Fibroblast of skin of back (primary cell): ENCODE results near the gene POU3F3. TPM values are rescaled to one million over a fixed set of nuclear protein-coding genes. Genes with fewer than 3 reads are reported as not detected.

ENCODE experiments used
- DNase-seq: peaks from one replicate; pipeline ENCODE4 v3.0.0-alpha.2; 2013
- polyA plus RNA-seq, 2 experiments: library from polyadenylated mRNA; unstranded; fragments of 120-200 nt; gene quantifications; one replicate each; pipeline ENCODE4 v1.2.1, GENCODE V29; 2013; ENCODE audit not compliant: insufficient read length in 2 of 2

Gene POU3F3
- polyA plus RNA-seq (2013, experiment 1 of 2; ENCODE audit: insufficient read length), result 0.66 TPM
- 0.77 TPM for polyA plus RNA-seq (2013, experiment 2 of 2; ENCODE audit: insufficient read length)

DNA sequence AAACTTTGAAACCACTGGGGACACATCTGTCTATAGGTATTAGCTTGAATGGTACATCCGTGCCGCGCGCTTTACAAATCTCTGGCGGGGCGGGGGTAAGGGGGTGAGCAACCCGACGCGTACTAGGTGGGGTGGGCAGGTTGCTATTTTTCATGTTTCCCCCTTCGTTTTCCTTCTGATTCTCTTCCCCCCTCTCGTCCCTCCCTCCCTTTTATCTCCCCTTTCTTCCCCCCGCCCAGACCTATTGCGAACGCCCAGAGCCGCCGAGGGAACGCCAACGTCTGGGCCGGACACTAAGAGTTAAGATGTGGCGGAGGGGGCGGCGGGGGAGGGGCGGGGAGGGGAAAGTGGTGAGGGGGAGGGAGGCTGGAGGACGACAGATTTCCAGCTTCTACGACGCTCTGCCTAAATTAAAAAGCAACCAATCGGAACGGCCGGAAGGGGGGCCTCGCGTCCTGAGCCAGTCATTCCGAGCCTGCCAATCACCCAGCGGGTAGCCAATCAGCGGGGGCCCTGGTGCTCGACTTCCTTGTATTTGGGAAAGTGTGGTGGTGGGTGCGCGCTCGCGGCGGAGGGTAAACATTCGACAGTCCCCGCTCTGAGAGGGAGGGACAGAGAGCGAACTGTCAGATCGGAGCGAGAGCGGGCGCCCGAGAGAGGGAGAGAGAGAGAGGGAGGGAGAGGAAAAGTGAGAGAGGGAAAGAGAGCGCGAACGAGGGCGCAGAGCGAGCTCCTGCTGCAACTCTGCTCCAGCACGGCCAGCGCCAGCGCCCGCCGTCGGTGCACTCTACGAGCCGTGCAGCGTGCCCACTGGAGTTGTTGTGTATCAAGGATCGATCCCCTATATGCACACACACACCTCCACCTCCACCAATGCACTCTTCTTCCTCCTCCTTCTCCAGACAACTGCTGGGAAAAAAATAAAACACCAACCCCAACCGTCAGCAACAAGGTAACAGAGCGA is at the start of gene POU3F3:
Gene POU3F3 (plus strand): TSS at position 582 of the 964 bp plus-strand sequence. CDS start 1,396 bp downstream, outside the sequence.
- peak; percentile 90 for DNase-seq

- DNase-seq, result no peak
Observed at GRCh38 chr2:104804148-104804890, 49.6 kb upstream of the POU3F3 start.

- DNase-seq, result peak; percentile 43
Observed at GRCh38 chr2:104812286-104812685, 41.6 kb upstream of the POU3F3 start.

DNA sequence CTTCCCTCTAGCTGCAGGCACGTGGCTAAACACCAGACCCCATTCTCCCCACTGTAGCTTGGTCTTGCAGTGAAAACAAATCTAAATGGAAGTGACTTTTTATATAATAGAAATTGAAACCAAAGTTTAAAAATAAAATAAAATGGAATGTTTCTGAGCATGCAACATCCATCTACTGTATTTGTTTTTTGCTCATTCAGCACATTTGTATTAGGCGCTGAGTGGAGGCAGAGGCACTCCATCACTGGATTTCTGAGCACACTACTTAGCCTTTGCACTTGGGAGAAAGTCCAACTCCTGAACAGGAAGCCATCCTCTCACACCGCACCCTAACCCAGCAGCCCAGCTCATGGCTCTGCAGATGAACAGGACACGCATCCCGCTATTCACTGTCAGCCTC is 37.8 kb upstream of the POU3F3 start:
- no peak for DNase-seq

DNA sequence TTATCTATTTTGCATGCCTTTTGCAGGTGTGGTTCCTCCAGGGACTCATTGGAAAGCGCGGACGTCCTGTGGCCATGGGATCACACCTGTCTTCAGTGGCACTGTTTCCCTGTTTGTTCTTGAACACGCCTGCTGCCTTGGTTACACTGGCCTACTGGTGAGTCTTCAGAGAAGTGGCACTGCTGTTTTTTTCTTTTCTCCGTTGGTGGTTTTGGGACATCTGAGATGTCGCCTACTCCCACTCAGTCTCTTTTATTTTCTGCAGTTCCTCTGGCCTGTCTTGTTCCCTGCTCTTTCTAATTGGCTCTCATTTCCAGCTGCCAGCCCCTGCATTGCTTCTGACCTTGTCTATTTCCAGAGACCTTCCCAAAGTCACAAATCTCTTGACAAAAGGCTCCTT is 35.7 kb upstream of the POU3F3 start:
- no peak for DNase-seq

DNA sequence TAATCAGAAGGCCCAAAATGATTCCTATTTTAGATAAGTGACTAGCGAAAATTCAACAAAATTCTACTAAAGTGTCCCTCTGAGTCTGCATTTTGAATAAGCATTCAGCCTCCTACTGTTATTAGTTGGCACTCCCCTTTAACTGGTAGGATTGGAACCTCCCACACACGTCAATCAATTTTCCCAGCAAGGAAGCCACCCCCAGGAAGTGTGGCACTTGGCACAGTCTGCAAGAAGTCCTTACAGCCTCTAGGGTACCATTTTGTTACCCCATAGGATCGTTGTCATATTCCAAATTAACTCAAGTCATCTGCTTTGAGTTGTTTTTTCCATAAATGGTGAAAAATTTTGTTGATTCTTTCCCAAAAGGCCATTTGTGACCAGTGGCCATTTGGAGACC is 33.8 kb upstream of the POU3F3 start:
- DNase-seq, result no peak

GRCh38 chr2:104825124-104825865 is 28.6 kb upstream of the POU3F3 start:
- peak; percentile 67 for DNase-seq

DNA sequence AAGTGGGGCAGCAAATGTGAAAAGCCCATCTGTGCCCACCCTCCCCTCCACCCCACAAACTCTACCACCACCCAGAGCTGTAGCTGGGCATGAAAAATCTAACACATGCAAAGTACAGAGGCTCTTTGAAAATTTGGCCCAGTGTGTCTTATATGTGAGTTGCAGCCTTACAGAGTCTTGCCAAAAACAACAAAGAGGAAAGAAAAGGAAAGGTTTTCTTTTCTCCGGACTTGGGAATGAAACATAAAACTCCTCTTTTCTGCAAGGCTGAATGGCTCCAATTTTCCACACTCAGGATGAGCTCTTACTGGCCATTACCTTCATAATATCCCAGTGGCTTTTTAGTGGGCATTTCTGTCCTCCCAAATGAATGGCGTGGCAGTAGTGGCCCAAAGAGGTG is 27.9 kb upstream of the POU3F3 start:
- DNase-seq, result peak; percentile 30

DNA sequence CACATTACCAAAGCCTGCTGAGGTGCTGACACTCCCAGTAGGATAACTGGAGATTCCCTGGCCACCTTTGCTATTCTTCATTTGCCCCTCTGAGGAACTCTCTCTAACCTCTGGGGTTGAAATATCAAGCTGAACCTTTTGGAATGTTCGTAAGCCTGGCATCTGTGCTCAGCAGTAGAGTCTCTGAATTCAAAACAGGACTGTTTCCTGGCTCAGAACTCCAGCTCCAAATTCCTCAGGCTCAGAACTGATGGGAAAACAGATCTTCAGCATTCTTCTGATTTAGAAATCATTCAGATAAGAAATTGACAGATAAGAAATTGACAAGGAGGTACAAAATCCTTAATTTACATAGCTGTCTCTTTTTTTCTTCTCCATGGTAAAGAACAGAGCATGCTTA is 22.2 kb upstream of the POU3F3 start:
- no peak for DNase-seq

DNA sequence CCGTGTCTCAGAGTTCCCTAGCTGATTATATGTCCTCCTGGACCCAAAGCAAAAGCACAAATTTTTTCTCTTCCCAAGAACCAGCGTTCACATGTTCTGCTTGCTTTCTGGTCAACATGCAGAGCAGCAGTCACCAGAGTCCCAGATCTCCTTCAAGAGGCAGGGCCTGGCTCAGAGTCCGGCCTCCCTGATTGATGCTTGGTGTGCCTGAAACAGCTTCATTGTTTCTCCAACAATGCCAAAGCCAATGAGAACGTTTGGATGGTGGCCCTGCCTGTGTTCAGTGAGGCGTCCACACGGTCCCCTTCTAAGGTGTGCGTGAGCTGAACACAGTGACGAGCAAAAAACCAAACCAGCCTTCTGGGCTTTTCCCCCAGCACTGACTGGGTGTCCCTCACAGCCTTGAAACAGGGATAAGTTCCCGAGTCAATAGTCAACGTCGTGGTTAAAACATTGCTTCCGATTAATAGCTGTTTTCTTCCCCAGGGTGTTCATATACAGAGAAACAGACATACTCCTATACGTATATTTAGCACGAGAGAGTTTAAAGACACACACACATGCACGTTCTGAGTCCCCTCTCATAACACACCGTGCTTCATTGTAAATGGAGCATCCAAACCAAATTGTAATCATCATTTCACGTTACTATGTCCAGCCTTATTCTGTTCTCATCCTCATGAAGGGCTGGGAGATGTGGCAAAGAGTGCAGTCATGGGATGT is 19.3 kb upstream of the POU3F3 start:
- no peak for DNase-seq

DNA sequence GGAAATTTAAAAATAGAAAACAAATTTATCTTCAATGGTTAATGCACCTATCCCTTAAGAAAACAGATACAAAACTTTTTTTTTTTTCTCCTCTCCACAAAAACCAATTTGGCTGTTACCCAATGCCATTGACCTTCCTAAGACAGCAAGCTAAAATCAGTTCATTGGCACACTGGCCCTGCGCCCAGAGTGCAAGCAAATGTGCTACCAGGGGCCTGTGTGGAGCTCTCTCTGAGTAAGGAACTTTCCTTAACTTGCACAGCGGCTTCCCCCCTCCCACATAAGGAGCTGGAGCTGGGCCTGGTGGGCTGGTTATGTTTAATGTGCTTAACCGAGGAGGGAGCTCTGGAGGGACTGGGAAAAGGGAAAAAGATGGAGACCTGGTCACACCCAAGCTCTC is 17.6 kb upstream of the POU3F3 start:
- no peak for DNase-seq

DNA sequence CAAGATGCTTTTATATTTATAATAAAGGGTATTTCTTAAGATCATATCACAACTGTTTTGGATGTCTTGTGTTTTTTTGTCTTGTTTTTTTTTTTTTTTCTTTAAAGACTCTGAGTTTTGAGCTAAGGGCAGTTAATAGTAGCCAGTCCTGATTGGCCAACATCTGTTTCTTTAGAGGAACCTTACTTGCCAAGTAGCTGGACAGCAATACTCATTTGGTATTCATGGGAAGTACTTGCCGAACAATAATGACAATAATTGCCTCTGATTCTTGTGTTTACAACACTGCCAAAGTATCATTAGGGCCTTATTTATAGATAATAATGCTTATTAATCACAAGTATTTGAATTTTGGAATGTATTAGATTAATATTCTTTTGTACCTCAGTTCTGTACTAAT is 17.1 kb upstream of the POU3F3 start:
- DNase-seq, result no peak

- no peak for DNase-seq
Observed at GRCh38 chr2:104840156-104840555, 13.8 kb upstream of the POU3F3 start.

DNA sequence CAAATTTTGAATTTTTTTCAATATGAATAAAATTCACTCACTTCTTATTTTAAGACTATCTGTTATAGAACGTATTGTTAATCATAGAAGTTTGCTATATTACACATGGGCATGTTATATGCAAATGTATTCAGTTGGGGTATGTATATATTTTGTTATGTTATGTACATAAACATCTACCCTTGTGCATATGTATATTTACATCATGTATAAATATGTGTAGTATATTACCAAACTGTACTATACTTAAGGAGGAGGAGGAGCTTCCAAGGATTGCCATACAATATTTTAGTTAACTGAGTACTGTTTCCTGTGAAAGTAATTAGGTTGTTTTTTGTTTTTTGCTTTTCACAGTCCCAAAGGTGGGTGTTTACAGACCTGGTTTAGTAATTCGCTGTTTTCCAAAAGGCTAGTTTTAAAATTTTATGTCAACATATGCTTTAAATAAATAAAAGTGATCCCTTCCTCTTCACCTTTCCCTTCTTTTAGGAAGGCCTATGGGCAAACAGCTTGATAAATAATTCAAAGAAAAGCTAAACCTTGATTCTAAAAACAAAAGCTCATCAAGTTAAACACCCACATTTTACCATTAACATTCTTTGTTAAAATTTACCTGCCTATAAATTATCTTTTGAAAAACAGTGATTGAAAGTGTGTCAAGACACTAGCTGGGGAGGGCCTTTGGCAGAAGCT is 12.9 kb upstream of the POU3F3 start:
- no peak for DNase-seq

- no peak for DNase-seq
Observed at GRCh38 chr2:104841744-104842143, 12.2 kb upstream of the POU3F3 start.

DNA sequence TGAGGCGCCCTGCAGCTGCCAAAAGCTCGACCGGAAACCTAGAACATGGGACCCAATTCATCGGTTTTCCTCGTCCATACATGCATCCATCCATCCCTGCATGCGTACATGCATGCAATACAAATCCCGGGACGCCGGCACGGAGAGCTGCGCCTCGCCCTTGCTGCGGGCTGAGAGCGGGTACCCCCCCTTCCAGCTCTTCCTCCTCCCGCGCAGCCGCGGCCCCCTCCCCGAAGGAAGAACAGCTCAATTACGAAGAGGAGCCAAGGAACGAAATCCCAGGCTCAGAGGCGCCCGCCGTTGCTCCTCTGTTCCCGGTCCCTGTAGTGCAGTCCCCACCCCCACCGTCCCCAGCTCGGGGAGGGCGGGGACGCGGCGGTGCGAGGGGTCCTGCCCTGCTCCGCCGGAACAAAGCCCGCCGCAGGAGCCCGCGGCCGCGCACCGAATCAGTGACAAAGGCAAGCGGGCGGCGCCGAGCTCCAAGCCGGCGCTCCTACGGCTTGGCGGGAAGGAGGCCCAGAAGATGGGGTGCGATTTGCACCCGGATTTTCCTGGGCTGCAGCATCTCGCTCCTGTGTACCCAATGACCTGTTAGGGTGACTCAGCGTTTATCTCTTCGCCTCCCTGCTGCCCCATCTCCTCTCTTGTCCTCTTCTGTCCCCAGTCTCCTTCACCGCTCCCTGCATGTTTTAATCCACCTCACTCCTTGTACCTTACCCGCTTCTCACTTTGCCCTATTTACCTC is 8.9 kb upstream of the POU3F3 start:
- DNase-seq, result no peak

GRCh38 chr2:104845552-104845931 is 8.4 kb upstream of the POU3F3 start:
- no peak for DNase-seq

DNA sequence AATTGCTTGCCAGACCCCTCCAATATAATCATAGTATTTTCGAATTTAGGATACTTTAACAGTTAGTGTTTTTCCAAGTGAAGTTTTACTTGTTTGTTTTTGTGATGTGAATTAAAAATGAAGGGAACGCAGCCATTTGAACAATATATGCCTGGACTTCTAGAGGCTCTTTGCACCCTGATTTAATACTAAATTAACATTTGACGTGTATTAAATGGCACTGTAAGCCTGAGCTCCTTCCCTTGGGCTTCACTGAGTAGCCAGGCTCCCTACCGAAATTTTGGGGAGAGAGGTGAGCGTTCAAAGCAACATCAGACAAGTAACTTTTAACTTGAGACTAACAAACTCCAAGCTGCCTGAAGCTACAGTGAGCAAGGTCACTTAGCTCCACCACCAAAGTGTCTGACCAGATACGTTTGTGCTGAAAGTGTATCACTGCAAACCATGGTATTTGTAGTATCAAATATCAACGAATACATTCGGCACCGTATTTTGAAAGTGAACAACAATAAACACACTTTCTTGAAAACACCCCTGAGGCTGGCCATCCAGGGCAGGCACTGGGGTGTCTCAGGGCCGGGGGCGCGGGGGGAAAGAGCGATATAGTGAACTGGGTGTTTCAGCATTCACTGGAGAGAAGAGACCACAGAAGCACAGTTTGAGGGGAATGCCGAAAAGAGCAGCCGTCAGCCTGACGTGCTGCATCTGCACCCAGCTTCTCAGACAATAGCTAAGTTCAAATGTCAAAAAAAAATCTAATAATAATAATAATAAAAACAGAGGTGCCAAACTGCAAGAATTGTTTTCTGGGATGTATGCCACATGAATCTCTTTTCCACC is 7.7 kb upstream of the POU3F3 start:
- DNase-seq, result no peak

- DNase-seq, result no peak
Observed at GRCh38 chr2:104846786-104847585, 6.9 kb upstream of the POU3F3 start.
